DOHH2 (cell line): ENCODE results near the gene LIM2.

Experiments used
- H3F3A ChIP-seq: fragments of 200-600 bp; sonication (generic), shearing (Covaris generic); 2 replicates; pipeline ENCODE4 v1.6.0; 2016; ENCODE audit warnings: antibody characterized with exemption, mild to moderate bottlenecking; ENCODE audit not compliant: control insufficient read depth, insufficient read depth
- H3K27ac ChIP-seq: fragments of 200-600 bp; sonication (generic); 2 replicates; pipeline ENCODE4 v1.5.1; 2014; ENCODE audit warnings: low read depth, mild to moderate bottlenecking, low read length, moderate library complexity
- H3K27me3 ChIP-seq: fragments of 200-600 bp; sonication (generic); 2 replicates; pipeline ENCODE4 v1.6.1; 2014; ENCODE audit warnings: mild to moderate bottlenecking, low read length, mixed read lengths; ENCODE audit not compliant: control insufficient read depth
- H3K36me3 ChIP-seq: fragments of 200-600 bp; sonication (generic); 2 replicates; pipeline ENCODE4 v1.6.1; 2014; ENCODE audit warnings: mild to moderate bottlenecking, low read length, moderate library complexity, mixed read lengths; ENCODE audit not compliant: control insufficient read depth
- H3K4me1 ChIP-seq: fragments of 200-600 bp; sonication (generic); 2 replicates; pipeline ENCODE4 v1.6.1; 2014; ENCODE audit warnings: mild to moderate bottlenecking, low read length, mixed read lengths; ENCODE audit not compliant: control insufficient read depth
- H3K4me2 ChIP-seq: fragments of 200-600 bp; sonication (generic); 2 replicates; pipeline ENCODE4 v1.6.0; 2014; ENCODE audit warnings: mild to moderate bottlenecking, low read length, moderate library complexity
- H3K4me3 ChIP-seq: fragments of 200-600 bp; sonication (generic); 2 replicates; pipeline ENCODE4 v1.5.1; 2014; ENCODE audit warnings: mild to moderate bottlenecking, low read length, mixed read lengths
- H3K79me2 ChIP-seq: fragments of 200-600 bp; sonication (generic); 2 replicates; pipeline ENCODE4 v1.6.1; 2014; ENCODE audit warnings: mild to moderate bottlenecking, low read length, mixed read lengths; ENCODE audit not compliant: control insufficient read depth
- H3K9me2 ChIP-seq: fragments of 200-600 bp; sonication (generic); replicated peaks from 2 replicates; pipeline ENCODE4 v1.6.1; 2014; ENCODE audit warnings: mild to moderate bottlenecking, low read length, mixed read lengths; ENCODE audit not compliant: control insufficient read depth
- H3K9me3 ChIP-seq: fragments of 200-600 bp; sonication (generic); 2 replicates; pipeline ENCODE4 v1.6.1; 2014; ENCODE audit warnings: antibody characterized with exemption, low read length, mixed read lengths; ENCODE audit not compliant: control insufficient read depth, insufficient read depth
- H4K20me1 ChIP-seq: fragments of 200-600 bp; sonication (generic); 2 replicates; pipeline ENCODE4 v1.6.0; 2014; ENCODE audit warnings: low read depth, mild to moderate bottlenecking, antibody characterized with exemption, low read length, moderate library complexity; ENCODE audit not compliant: control insufficient read depth, insufficient read depth
- EZH2phosphoT487 ChIP-seq: fragments of 200-600 bp; sonication (generic); IDR thresholded peaks from 2 replicates; pipeline ENCODE4 v1.6.1; 2017; ENCODE audit warnings: borderline replicate concordance, mild to moderate bottlenecking, antibody characterized with exemption, low read length, moderate library complexity, mixed read lengths
- TF ChIP-seq, protein P1 (sequence below): fragments of 200-600 bp; sonication (generic); IDR thresholded peaks from one replicate; pipeline ENCODE4 v1.5.1; 2014; ENCODE audit warnings: antibody characterized with exemption, mild to moderate bottlenecking, low read depth, low read length; ENCODE audit not compliant: poor library complexity, severe bottlenecking

The LIM2 gene

DNA sequence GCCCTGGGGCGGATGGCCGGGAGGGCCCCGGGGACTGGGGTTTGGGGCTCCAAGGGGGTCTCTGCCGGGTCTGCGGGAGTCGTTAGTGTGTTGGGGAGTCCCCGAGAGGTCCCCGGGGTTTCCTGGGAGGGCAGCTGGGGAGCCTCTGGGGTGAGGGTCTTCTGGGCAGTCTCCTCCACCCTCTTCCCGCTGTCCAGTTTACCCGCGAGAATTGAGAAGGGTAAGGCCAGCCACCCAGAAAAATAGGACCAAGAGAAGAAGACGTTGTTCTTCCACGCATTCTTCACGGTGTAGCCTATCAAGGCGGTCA lies 20.6 kb downstream of the LIM2 start:
- peak overlapping the region; percentile 98 for H3K4me2 ChIP-seq
- H3K9me2 ChIP-seq, result no peaks in the 10 kb centered on the region
- peak overlapping the region; percentile 100 for H3K4me3 ChIP-seq
- H3K4me1 ChIP-seq, result peaks cover 27% of the 10 kb centered on the region
- H4K20me1 ChIP-seq, result no peaks in the 10 kb centered on the region
- peaks cover 43% of the 10 kb centered on the region for H3K79me2 ChIP-seq
- TF ChIP-seq, protein P1, sequence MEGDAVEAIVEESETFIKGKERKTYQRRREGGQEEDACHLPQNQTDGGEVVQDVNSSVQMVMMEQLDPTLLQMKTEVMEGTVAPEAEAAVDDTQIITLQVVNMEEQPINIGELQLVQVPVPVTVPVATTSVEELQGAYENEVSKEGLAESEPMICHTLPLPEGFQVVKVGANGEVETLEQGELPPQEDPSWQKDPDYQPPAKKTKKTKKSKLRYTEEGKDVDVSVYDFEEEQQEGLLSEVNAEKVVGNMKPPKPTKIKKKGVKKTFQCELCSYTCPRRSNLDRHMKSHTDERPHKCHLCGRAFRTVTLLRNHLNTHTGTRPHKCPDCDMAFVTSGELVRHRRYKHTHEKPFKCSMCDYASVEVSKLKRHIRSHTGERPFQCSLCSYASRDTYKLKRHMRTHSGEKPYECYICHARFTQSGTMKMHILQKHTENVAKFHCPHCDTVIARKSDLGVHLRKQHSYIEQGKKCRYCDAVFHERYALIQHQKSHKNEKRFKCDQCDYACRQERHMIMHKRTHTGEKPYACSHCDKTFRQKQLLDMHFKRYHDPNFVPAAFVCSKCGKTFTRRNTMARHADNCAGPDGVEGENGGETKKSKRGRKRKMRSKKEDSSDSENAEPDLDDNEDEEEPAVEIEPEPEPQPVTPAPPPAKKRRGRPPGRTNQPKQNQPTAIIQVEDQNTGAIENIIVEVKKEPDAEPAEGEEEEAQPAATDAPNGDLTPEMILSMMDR, result no peak
- no peak for TF ChIP-seq EZH2phosphoT487
- H3K27ac ChIP-seq, result peak overlapping the region; percentile 84
- peaks cover 10% of the 10 kb centered on the region; the same call in 1 of the 2 replicates for H3K36me3 ChIP-seq
- H3K27me3 ChIP-seq, result no peaks in the 10 kb centered on the region
- H3K9me3 ChIP-seq, result no peaks in the 10 kb centered on the region
- no peaks in the 10 kb centered on the region for H3F3A ChIP-seq

DNA sequence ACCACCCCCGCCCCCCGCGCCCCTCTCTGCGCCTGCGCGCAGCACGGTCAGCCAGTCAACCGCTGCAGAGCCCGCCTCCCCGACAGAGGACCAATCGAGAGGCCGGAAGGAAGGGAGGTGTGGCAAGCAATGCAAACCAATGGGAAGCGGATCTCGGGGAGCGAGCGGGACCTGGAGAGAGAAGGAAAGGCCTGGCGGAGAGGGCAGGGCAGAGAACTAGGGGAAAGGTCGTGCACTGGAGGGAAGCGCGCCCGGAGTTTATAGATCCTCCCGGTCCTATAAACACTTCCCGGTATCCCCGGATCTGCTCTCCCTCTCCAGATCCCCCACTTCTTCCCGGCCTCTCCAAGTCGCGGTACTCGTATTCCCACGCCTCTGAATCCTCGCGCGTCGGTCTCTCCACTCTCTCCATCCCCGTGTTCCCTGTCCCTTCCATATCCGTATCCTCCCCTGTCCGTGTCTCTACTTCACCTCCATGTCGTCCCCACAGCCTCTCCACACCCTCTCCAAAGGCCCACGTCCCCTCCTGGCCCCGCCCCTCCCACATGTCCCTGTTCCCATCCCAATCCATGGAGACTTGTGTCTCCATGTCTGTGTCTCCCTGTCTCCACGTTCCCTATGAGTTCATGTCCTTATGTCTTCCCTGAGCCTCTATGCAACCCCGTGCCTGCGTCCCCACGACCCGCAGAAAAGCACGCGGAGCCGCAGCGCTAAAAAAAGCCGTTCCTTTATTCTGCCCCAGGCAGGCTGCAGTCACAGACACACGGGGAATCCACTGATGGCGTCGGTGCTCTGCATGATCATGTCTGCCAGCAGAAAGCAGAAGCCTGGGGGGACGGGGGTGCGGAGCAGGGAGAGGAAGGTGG lies 21.2 kb downstream of the LIM2 start:
- peak overlapping the region; percentile 84 for H3K27ac ChIP-seq
- H3K79me2 ChIP-seq, result peaks cover 45% of the 10 kb centered on the region
- TF ChIP-seq, protein P1, result no peak
- no peak for TF ChIP-seq EZH2phosphoT487
- no peaks in the 10 kb centered on the region for H3K27me3 ChIP-seq
- no peaks in the 10 kb centered on the region for H3K9me2 ChIP-seq
- H3K4me1 ChIP-seq, result peaks cover 25% of the 10 kb centered on the region
- peaks cover 10% of the 10 kb centered on the region; the same call in 1 of the 2 replicates for H3K36me3 ChIP-seq
- H4K20me1 ChIP-seq, result no peaks in the 10 kb centered on the region
- peak overlapping the region; percentile 98 for H3K4me2 ChIP-seq
- no peaks in the 10 kb centered on the region for H3K9me3 ChIP-seq
- H3F3A ChIP-seq, result no peaks in the 10 kb centered on the region
- H3K4me3 ChIP-seq, result peak overlapping the region; percentile 100

DNA sequence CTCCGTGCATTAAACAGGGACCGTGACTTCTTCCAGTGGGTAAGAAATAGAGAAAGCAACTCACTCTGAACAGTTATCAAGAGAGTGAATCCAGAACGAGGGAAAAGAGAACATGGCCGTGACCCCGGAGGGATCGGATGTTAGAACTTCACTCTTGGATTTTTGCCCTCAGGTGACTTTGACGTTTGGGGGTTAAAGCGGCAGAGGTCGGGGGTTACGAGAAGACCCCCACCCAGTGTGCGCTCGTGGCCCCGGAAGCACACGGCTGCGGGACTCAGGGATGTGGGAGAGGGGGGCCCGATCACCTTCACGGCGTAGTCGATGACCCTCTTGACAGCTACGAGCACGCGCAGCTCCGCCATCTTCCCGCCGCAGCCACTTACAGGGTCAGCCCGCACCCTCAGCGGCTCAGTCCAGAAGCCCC lies 21.8 kb downstream of the LIM2 start, which contains the start of gene ETFB:
TSS of gene ETFB (minus strand) at position 424 of the 424 bp plus-strand sequence. CDS start at position 362, 62 bp downstream.
- TF ChIP-seq EZH2phosphoT487, result no peak
- TF ChIP-seq, protein P1, result no peak
- no peaks in the 10 kb centered on the region for H3F3A ChIP-seq
- peak within 1 kb of the TSS; percentile 100 for H3K4me3 ChIP-seq
- H3K36me3 ChIP-seq, result peaks cover 10% of the 10 kb centered on the region; the same call in 1 of the 2 replicates
- H3K27ac ChIP-seq, result peak within 1 kb of the TSS; percentile 84
- peak within 1 kb of the TSS; percentile 98 for H3K4me2 ChIP-seq
- H3K9me3 ChIP-seq, result no peaks in the 10 kb centered on the region
- H3K27me3 ChIP-seq, result no peaks in the 10 kb centered on the region
- peaks cover 25% of the 10 kb centered on the region for H3K4me1 ChIP-seq
- H4K20me1 ChIP-seq, result no peaks in the 10 kb centered on the region
- H3K79me2 ChIP-seq, result peaks cover 45% of the 10 kb centered on the region
- H3K9me2 ChIP-seq, result no peaks in the 10 kb centered on the region
